AG04449 (cell line): Measurements from ENCODE around the gene CCND2.
A peak's percentile ranks its signal among the peaks of the same experiment; 100 is the strongest.

Experiments
- CTCF ChIA-PET: fragments of 350-600 bp; formaldehyde crosslinking; extraction: SDS; loops from one replicate; lab custom pipeline; 2021; ENCODE audit warnings: antibody characterized with exemption; lab: Yijun Ruan, JAX
- POLR2A ChIA-PET: fragments of 400-600, 350-600 bp; formaldehyde crosslinking; extraction: SDS; loops from one replicate; lab custom pipeline; 2020; ENCODE audit warnings: antibody characterized with exemption, inconsistent platforms; lab: Yijun Ruan, JAX
- DNase-seq: peaks from one replicate; pipeline ENCODE4 v3.0.0-alpha.2; 2010; ENCODE audit warnings: low read depth, low spot score
- H3K4me3 ChIP-seq: 2 replicates; pipeline ENCODE4 v1.5.1; 2011; ENCODE audit warnings: low read depth, mild to moderate bottlenecking, control low read depth, low read length
- TF ChIP-seq, protein P1 (sequence below): IDR thresholded peaks from one replicate; pipeline ENCODE4 v1.5.1; 2011; ENCODE audit warnings: mild to moderate bottlenecking, moderate library complexity, low read length, control low read depth, inconsistent platforms; ENCODE audit not compliant: insufficient read depth; ENCODE audit errors: missing control alignments

CCND2 gene

DNA sequence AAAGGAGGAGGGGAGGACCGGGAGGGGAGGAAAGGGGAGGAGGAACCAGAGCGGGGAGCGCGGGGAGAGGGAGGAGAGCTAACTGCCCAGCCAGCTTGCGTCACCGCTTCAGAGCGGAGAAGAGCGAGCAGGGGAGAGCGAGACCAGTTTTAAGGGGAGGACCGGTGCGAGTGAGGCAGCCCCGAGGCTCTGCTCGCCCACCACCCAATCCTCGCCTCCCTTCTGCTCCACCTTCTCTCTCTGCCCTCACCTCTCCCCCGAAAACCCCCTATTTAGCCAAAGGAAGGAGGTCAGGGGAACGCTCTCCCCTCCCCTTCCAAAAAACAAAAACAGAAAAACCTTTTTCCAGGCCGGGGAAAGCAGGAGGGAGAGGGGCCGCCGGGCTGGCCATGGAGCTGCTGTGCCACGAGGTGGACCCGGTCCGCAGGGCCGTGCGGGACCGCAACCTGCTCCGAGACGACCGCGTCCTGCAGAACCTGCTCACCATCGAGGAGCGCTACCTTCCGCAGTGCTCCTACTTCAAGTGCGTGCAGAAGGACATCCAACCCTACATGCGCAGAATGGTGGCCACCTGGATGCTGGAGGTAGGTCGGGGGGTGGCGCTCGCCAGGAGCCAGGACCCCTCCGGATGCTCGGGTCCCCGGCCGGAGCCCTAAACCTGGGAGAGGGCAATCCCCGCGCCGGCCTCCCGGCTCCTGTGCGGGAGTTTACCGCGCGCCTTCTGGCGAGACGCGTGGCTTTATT is at the start of gene CCND2:
TSS of gene CCND2 (plus strand) at position 111 of the 744 bp plus-strand sequence. CDS start at position 390, 279 bp downstream.
- POLR2A ChIA-PET = no interaction called here
- TF ChIP-seq, protein P1, sequence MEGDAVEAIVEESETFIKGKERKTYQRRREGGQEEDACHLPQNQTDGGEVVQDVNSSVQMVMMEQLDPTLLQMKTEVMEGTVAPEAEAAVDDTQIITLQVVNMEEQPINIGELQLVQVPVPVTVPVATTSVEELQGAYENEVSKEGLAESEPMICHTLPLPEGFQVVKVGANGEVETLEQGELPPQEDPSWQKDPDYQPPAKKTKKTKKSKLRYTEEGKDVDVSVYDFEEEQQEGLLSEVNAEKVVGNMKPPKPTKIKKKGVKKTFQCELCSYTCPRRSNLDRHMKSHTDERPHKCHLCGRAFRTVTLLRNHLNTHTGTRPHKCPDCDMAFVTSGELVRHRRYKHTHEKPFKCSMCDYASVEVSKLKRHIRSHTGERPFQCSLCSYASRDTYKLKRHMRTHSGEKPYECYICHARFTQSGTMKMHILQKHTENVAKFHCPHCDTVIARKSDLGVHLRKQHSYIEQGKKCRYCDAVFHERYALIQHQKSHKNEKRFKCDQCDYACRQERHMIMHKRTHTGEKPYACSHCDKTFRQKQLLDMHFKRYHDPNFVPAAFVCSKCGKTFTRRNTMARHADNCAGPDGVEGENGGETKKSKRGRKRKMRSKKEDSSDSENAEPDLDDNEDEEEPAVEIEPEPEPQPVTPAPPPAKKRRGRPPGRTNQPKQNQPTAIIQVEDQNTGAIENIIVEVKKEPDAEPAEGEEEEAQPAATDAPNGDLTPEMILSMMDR = no peak
- H3K4me3 ChIP-seq = peak within 1 kb of the TSS; percentile 43
- no peak for DNase-seq
- CTCF ChIA-PET = interaction anchor here (11.1 kb wide), 1 partner anchor 389 kb away, joined by 241 read pairs; no protein-coding TSS in a partner anchor

DNA sequence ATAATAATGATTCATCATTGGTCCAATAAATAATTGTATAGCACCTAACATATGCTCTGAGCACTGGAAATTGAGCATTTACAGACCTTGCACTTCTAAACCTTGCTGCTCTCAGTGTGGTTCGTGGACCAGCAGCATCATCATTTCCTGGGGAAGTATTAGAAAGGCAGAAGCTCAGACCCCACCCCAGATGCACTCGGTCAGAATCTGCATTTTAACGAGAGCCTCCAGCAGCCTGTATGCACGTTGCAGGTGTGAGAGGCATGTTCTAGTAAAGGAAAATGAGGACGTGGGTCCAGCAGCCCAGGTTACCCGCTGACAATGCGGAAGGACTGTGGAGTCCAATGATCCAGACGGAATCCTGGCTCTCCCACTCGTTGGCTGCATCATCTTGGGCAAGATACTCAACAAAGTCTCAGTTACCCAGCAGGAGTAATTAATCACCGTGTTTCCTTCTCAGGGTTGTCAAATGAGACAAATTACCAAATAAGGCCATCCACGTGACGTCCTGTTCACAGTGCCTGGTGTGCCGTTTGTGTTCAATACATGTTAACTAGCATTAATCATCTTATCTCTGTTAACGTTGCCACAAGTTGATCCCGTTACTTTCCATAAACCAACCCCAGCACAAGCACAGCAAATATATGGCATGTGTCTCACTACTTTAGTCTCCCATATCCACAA is 49.2 kb upstream of the CCND2 start:
- ChIA-PET CTCF (no interaction called here), POLR2A (no interaction called here)
- no peak for DNase-seq
- TF ChIP-seq, protein P1 = no peak
- no peak overlapping the region for H3K4me3 ChIP-seq

DNA sequence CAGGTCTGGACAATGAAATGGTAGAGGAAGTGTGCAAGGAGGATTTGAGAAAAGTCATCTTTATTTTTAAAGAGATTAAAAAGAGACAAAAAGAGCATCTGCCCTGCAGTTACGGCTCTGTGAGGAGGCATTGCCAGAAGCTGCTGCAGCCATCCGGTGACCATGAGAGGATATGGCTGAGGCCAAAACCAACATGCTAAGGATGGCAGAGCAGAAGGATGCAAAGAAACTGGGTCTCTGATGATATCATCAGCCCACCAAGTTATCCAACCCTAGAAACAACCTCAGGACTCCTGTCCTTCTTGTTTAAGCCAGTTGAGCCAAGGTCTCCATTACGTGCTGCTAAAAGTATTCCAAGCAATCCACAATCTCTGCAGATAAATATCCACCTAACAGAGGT is 48.0 kb upstream of the CCND2 start:
- ChIA-PET CTCF (no interaction called here), POLR2A (no interaction called here)
- TF ChIP-seq, protein P1 = no peak
- no peak for DNase-seq
- no peak overlapping the region for H3K4me3 ChIP-seq

DNA sequence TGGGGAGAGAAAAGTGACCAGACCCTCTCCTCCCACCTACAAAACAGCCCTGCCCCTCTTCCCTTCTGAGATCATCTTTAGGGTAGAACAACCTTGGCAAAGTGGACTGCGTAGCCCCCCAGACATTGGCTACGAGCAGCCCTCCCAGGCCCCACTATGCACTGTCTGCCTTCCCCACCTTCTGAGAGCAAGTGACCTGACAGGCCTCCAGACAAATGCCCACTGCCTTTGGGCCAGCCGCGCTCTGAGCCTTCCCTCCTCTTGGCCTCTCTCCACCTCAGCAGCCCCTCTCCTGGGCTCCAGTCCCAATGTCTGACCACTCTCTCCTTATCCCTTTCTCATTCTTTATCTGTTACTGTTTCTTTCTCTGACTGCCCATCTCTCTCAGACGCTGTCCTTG is 46.5 kb upstream of the CCND2 start:
- DNase-seq = no peak
- TF ChIP-seq, protein P1 = no peak
- H3K4me3 ChIP-seq = no peak overlapping the region
- ChIA-PET POLR2A (no interaction called here), CTCF (no interaction called here)

DNA sequence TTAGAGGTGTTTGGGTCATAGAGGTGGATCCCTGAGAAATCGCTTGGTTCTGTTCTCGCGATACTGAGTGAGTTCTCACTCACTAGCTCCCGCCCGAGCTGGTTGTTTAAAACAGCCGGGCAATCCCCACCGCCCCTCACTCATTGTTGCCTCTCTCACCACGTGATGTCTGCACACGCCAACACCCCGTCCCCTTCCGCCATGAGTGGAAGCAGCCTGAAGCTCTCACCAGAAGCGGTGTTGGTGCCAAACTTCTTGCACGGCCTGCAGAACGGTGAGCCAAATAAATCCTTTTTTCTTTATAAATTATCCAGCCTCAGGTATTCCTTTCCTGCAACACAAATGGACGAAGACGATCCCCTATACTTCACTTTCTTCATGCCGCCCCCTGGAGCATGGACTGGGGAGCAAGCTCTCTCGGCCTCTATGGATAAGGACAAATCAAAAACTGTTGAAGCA is 45.4 kb upstream of the CCND2 start:
- ChIA-PET CTCF (no interaction called here), POLR2A (no interaction called here)
- DNase-seq = no peak
- H3K4me3 ChIP-seq = no peak overlapping the region
- TF ChIP-seq, protein P1 = no peak

DNA sequence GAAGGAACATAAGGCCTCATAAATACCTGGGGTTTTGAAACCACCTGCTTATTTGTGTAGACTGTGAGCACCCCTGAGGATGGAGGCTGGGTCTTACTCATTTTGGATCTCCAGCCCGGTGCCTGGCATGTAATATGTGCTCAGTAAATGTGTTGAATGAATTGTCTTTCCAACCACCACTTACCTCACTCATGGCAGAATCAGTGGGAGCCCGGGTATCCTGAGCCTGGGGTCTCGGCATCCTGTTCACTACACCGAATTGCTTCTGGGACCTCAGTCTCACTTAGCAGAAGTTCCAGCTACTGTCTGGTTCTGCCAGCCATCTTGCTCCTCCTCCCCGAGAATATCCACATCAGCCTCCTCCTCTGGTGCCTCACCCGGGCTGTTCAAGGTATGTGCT is 43.0 kb upstream of the CCND2 start:
- CTCF ChIA-PET = no interaction called here
- POLR2A ChIA-PET = no interaction called here
- TF ChIP-seq, protein P1 = no peak

More for the DNA sequence above, 43.0 kb upstream of the CCND2 start:
- H3K4me3 ChIP-seq = no peak overlapping the region
- DNase-seq = no peak
